ENCODE measurements around the gene ZNF544. TPM values are rescaled to one million over a fixed set of nuclear protein-coding genes. Genes with fewer than 3 reads are reported as not detected.

ZNF544 gene
- total RNA-seq = 10 to 100 TPM; 38.6 to 46.6 TPM

- DNase-seq (peak; percentile 75 to 81), ATAC-seq (replicated peaks in 1 of 2) (peak; percentile 91 to 95)
- Mint-ChIP-seq H3K4me3 (peak within 1 kb of the TSS; percentile 87 to 94), H3K27ac (peak within 1 kb of the TSS; percentile 85), H3K27me3 (ENCODE audit: low read depth) (no peaks in the 10 kb centered on the region), H3K9me3 (peaks cover 21 to 25% of the 10 kb centered on the region in 2 donors), H3K36me3 (ENCODE audit: insufficient read depth in 2 of 2) (peaks cover 37 to 56% of the 10 kb centered on the region in 2 donors), H3K4me1 (ENCODE audit: low read depth) (peaks cover 35% of the 10 kb centered on the region)
These were observed at the start of gene ZNF544 for GRCh38 chr19:58228585-58229254. ZNF544 (plus strand) TSS chr19:58228914; CDS start chr19:58244024, 15,110 bp downstream.

DNA sequence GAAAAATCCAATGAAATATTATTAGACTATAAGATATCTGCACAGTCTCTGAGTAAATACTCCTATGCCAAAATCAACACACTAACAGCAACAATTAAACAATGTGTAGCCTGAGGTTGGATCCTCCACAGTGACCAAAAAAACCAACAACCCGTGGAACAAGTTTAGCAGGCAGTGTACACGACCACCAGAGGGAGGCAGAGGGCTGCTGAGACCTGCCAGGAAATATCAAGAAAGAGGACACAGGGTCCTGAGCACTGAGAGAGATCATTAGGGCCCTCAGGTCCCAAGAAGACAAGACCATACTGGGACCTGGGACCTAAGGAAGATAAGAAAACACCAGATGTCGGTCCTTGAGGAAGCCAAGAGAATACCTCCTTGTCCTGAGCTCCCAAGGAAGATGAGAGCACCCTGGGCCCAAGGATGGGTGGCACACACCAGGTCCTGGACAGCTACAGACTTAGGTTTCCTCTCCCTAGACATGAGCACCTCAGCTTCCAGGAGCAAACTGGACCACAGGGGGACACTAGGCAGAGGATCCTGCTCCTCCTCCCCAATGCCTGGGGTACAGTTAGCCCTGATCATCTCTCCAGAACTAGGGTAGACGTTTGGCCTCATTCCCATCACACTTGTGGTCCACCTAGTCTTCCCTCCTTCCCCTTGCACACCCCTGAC is 46.7 kb upstream of the ZNF544 start:
- peak overlapping the region; percentile 96 for H3K27ac Mint-ChIP-seq
- H3K27me3 Mint-ChIP-seq (ENCODE audit: low read depth) = no peaks in the 10 kb centered on the region
- DNase-seq = peak; percentile 63 to 70
- no peak for ATAC-seq (replicated peaks in 1 of 2)
- peak overlapping the region; percentile 97 to 98 for H3K4me3 Mint-ChIP-seq
- H3K9me3 Mint-ChIP-seq = peaks cover 11 to 32% of the 10 kb centered on the region in 2 donors
- H3K36me3 Mint-ChIP-seq (ENCODE audit: insufficient read depth in 2 of 2) = peaks cover 42 to 62% of the 10 kb centered on the region in 2 donors
- peaks cover 23% of the 10 kb centered on the region for H3K4me1 Mint-ChIP-seq (ENCODE audit: low read depth)

- H3K36me3 Mint-ChIP-seq (ENCODE audit: insufficient read depth in 2 of 2) = peaks cover 46 to 65% of the 10 kb centered on the region in 2 donors
- no peak for ATAC-seq (replicated peaks in 1 of 2)
- peaks cover 11 to 32% of the 10 kb centered on the region in 2 donors for H3K9me3 Mint-ChIP-seq
- DNase-seq = peak in 1 of 2 donors; percentile 89
- H3K4me3 Mint-ChIP-seq = peak overlapping the region; percentile 97 to 98
- peak overlapping the region; percentile 96 for H3K27ac Mint-ChIP-seq
- no peaks in the 10 kb centered on the region for H3K27me3 Mint-ChIP-seq (ENCODE audit: low read depth)
- peaks cover 23% of the 10 kb centered on the region for H3K4me1 Mint-ChIP-seq (ENCODE audit: low read depth)
These were observed 46.1 kb upstream of the ZNF544 start for GRCh38 chr19:58182577-58182988.

- H3K9me3 Mint-ChIP-seq = peaks cover 11 to 30% of the 10 kb centered on the region in 2 donors
- peak; percentile 91 for ATAC-seq (replicated peaks in 1 of 2)
- H3K4me1 Mint-ChIP-seq (ENCODE audit: low read depth) = peaks cover 23% of the 10 kb centered on the region
- DNase-seq = peak; percentile 96 to 97
- H3K4me3 Mint-ChIP-seq = peak within 1 kb of the TSS; percentile 97 to 98
- H3K27ac Mint-ChIP-seq = peak within 1 kb of the TSS; percentile 96
- no peaks in the 10 kb centered on the region for H3K27me3 Mint-ChIP-seq (ENCODE audit: low read depth)
- H3K36me3 Mint-ChIP-seq (ENCODE audit: insufficient read depth in 2 of 2) = peaks cover 47 to 72% of the 10 kb centered on the region in 2 donors
These were observed 45.5 kb upstream of the ZNF544 start, which contains the start of gene ZNF274 for GRCh38 chr19:58182989-58183816. ZNF274 (plus strand) TSS chr19:58183061; CDS start chr19:58183966, 905 bp downstream.

GRCh38 chr19:58183817-58184215 is 44.9 kb upstream of the ZNF544 start:
- H3K27ac Mint-ChIP-seq = peak overlapping the region; percentile 96
- peaks cover 47 to 75% of the 10 kb centered on the region in 2 donors for H3K36me3 Mint-ChIP-seq (ENCODE audit: insufficient read depth in 2 of 2)

GRCh38 chr19:58196901-58197616 is 31.7 kb upstream of the ZNF544 start:
- no peak overlapping the region for H3K27ac Mint-ChIP-seq
- no peak for ATAC-seq (replicated peaks in 1 of 2)
- no peaks in the 10 kb centered on the region for H3K4me1 Mint-ChIP-seq (ENCODE audit: low read depth)
- no peaks in the 10 kb centered on the region for H3K27me3 Mint-ChIP-seq (ENCODE audit: low read depth)
- no peak overlapping the region for H3K4me3 Mint-ChIP-seq
- peaks cover 63 to 92% of the 10 kb centered on the region in 2 donors for H3K36me3 Mint-ChIP-seq (ENCODE audit: insufficient read depth in 2 of 2)
- H3K9me3 Mint-ChIP-seq = peaks cover 24 to 38% of the 10 kb centered on the region in 2 donors
- no peak for DNase-seq

More at GRCh38 chr19:58183817-58184215, 44.9 kb upstream of the ZNF544 start:
- H3K27me3 Mint-ChIP-seq (ENCODE audit: low read depth) = no peaks in the 10 kb centered on the region
- H3K4me1 Mint-ChIP-seq (ENCODE audit: low read depth) = peaks cover 23% of the 10 kb centered on the region
- no peak for ATAC-seq (replicated peaks in 1 of 2)
- peaks cover 11 to 30% of the 10 kb centered on the region in 2 donors for H3K9me3 Mint-ChIP-seq
- DNase-seq = no peak
- H3K4me3 Mint-ChIP-seq = peak overlapping the region; percentile 97 to 98

- H3K36me3 Mint-ChIP-seq (ENCODE audit: insufficient read depth in 2 of 2) = peaks cover 75 to 93% of the 10 kb centered on the region in 2 donors
- H3K4me3 Mint-ChIP-seq = no peak overlapping the region
- no peak overlapping the region for H3K27ac Mint-ChIP-seq
- no peaks in the 10 kb centered on the region for H3K27me3 Mint-ChIP-seq (ENCODE audit: low read depth)
- ATAC-seq (replicated peaks in 1 of 2) (no peak), DNase-seq (no peak)
- peaks cover 37 to 54% of the 10 kb centered on the region in 2 donors for H3K9me3 Mint-ChIP-seq
- H3K4me1 Mint-ChIP-seq (ENCODE audit: low read depth) = no peaks in the 10 kb centered on the region
These were observed 24.8 kb upstream of the ZNF544 start for GRCh38 chr19:58203814-58204475.

GRCh38 chr19:58204566-58204965 is 24.1 kb upstream of the ZNF544 start:
- H3K4me3 Mint-ChIP-seq = no peak overlapping the region
- ATAC-seq (replicated peaks in 1 of 2) = no peak
- no peak overlapping the region for H3K27ac Mint-ChIP-seq
- peaks cover 77 to 93% of the 10 kb centered on the region in 2 donors for H3K36me3 Mint-ChIP-seq (ENCODE audit: insufficient read depth in 2 of 2)
- H3K9me3 Mint-ChIP-seq = peaks cover 38 to 58% of the 10 kb centered on the region in 2 donors
- no peaks in the 10 kb centered on the region for H3K27me3 Mint-ChIP-seq (ENCODE audit: low read depth)
- no peaks in the 10 kb centered on the region for H3K4me1 Mint-ChIP-seq (ENCODE audit: low read depth)
- no peak for DNase-seq

GRCh38 chr19:58209577-58209976 is 19.1 kb upstream of the ZNF544 start:
- Mint-ChIP-seq H3K4me3 (no peak overlapping the region), H3K9me3 (peaks cover 39 to 68% of the 10 kb centered on the region in 2 donors), H3K4me1 (ENCODE audit: low read depth) (no peaks in the 10 kb centered on the region), H3K27me3 (ENCODE audit: low read depth) (no peaks in the 10 kb centered on the region), H3K36me3 (ENCODE audit: insufficient read depth in 2 of 2) (peaks cover 77 to 92% of the 10 kb centered on the region in 2 donors), H3K27ac (no peak overlapping the region)
- DNase-seq (no peak), ATAC-seq (replicated peaks in 1 of 2) (no peak)

DNA sequence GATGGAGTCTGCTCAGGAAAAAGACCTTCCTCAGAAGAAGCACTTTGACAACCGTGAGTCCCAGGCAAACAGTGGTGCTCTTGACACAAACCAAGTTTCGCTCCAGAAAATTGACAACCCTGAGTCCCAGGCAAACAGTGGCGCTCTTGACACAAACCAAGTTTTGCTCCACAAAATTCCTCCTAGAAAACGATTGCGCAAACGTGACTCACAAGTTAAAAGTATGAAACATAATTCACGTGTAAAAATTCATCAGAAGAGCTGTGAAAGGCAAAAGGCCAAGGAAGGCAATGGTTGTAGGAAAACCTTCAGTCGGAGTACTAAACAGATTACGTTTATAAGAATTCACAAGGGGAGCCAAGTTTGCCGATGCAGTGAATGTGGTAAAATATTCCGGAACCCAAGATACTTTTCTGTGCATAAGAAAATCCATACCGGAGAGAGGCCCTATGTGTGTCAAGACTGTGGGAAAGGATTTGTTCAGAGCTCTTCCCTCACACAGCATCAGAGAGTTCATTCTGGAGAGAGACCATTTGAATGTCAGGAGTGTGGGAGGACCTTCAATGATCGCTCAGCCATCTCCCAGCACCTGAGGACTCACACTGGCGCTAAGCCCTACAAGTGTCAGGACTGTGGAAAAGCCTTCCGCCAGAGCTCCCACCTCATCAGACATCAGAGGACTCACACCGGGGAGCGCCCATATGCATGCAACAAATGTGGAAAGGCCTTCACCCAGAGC is 16.2 kb upstream of the ZNF544 start:
- no peak overlapping the region for H3K4me3 Mint-ChIP-seq

DNA sequence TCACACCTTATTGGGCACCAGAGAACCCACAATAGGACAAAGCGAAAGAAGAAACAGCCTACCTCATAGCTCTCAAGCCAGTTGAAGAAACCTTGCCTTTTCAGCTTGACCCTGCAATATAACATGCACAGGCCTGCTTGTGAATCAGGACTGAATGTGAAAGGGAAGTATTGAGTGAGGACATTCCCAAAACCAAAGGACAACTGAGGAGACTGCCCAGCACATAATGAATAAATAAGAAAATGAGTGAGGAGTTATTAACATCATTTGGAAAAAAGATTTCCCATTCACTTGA is 15.7 kb upstream of the ZNF544 start:
- peaks cover 24 to 56% of the 10 kb centered on the region in 2 donors for H3K9me3 Mint-ChIP-seq
- no peak for ATAC-seq (replicated peaks in 1 of 2)

More for the DNA sequence above, 16.2 kb upstream of the ZNF544 start:
- no peak for DNase-seq
- Mint-ChIP-seq H3K36me3 (ENCODE audit: insufficient read depth in 2 of 2) (peaks cover 62 to 77% of the 10 kb centered on the region in 2 donors), H3K4me1 (ENCODE audit: low read depth) (no peaks in the 10 kb centered on the region), H3K27ac (no peak overlapping the region), H3K9me3 (peaks cover 28 to 58% of the 10 kb centered on the region in 2 donors), H3K27me3 (ENCODE audit: low read depth) (no peaks in the 10 kb centered on the region)
- peak in 1 of 2 donors; percentile 6 for ATAC-seq (replicated peaks in 1 of 2)

More for the DNA sequence above, 15.7 kb upstream of the ZNF544 start:
- Mint-ChIP-seq H3K4me1 (ENCODE audit: low read depth) (no peaks in the 10 kb centered on the region), H3K27ac (no peak overlapping the region), H3K36me3 (ENCODE audit: insufficient read depth in 2 of 2) (peaks cover 57 to 77% of the 10 kb centered on the region in 2 donors), H3K4me3 (no peak overlapping the region), H3K27me3 (ENCODE audit: low read depth) (no peaks in the 10 kb centered on the region)
- DNase-seq = no peak
